ENCODE data around the gene ERI3. TPM values are rescaled to one million over a fixed set of nuclear protein-coding genes. Genes with fewer than 3 reads are reported as not detected.

ERI3 gene
- total RNA-seq, 2 experiments from 2014 or later = 50.6 to 53.4 TPM

DNA sequence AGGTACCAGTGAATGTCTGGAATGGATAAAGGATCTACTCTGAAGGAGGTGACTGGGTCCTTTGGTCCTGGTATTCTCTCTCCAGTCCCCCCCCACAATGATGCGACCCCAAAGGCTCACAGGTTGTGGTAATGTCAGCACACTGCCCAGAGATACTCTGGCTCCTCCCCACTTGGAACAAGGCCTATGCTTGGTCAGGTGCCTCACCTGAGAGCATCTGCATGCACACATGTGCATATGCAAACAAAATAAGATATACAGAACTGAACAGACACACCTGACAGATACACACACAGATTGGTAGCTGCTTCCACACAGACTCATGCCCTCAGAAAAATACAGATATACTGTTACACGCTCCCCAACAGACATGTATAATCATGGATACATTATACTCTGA lies 108.3 kb downstream of the ERI3 start:
- ChIA-PET CTCF (no interaction called here), POLR2A (interaction anchor here (0.6 kb wide), 1 partner anchor 11 kb away, joined by 4 read pairs; no protein-coding TSS in a partner anchor)

- CTCF ChIA-PET = no interaction called here
- POLR2A ChIA-PET = no interaction called here
Measured at GRCh38 chr1:44244986-44245385, 110.1 kb downstream of the ERI3 start.

- ChIA-PET POLR2A (no interaction called here), CTCF (no interaction called here)
Measured at GRCh38 chr1:44243782-44244495, 111.1 kb downstream of the ERI3 start.

- POLR2A ChIA-PET = no interaction called here
- CTCF ChIA-PET = no interaction called here
Measured at GRCh38 chr1:44242746-44243145, 112.3 kb downstream of the ERI3 start.

DNA sequence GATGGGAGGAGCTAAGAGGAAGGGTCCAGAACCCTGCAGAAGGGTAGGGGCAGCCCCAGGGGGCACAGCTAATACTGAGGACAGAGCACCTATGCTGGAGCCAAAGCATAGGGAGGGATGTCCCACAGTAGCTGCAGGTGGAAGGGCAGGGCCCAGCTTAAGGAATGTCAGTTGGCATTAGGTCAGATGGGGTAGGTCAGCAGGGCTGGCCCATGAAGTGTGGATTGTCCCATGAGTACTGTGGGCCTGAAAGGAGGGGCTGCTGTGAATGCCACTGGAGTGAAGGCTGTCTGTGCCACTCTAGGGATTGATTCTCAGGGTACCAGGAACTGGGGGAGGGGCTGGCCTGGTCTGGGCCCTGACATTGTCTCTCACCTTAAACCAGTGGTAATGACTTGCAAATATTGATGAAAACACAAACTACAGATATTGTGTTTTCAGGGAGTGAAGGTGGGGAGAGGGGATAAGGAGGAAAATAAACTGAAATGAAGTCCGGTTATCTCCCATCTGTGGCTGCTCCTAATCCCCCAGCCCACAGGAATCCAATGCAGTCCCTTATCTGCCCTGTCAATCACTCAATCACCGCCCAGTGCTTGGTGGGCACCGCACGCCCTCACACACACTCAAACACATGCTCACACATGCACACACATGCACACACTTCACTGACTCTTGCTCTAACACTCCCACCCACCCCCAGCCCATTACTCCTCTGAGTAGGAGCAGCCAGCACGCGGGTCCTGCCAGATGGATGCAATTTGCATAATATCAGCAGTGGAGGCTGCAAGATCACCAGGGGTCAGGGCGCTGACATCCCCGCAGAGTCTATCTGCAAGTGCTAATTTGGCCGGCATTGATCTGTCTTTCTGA lies 114.0 kb downstream of the ERI3 start:
- CTCF ChIA-PET = interaction anchor here (1.1 kb wide), 1 partner anchor 24 kb away, joined by 4 read pairs; no protein-coding TSS in a partner anchor

DNA sequence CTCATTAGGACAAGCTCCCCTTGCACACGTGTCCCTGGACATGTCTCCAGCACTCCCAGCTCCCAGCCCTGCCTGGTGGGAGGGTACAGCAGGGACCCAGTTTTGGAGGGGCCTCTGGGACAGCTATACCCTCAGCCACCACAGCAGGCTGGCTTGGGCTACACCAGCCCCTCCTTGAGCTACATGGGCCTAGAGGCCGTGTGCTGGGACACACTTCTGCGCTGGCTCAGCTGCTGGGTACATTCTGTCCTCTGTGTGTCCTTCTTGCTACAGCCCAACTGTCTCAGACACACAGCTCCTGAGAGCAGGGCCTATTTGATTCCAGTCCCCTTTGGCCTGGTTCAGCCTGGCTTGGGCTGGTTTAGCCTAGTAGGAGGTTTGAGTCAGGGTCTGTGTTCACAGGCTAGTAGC lies 115.1 kb downstream of the ERI3 start:
- CTCF ChIA-PET = interaction anchor here (1.1 kb wide), 1 partner anchor 23 kb away, joined by 4 read pairs; no protein-coding TSS in a partner anchor

More for the DNA sequence above, 114.0 kb downstream of the ERI3 start:
- POLR2A ChIA-PET = no interaction called here

DNA sequence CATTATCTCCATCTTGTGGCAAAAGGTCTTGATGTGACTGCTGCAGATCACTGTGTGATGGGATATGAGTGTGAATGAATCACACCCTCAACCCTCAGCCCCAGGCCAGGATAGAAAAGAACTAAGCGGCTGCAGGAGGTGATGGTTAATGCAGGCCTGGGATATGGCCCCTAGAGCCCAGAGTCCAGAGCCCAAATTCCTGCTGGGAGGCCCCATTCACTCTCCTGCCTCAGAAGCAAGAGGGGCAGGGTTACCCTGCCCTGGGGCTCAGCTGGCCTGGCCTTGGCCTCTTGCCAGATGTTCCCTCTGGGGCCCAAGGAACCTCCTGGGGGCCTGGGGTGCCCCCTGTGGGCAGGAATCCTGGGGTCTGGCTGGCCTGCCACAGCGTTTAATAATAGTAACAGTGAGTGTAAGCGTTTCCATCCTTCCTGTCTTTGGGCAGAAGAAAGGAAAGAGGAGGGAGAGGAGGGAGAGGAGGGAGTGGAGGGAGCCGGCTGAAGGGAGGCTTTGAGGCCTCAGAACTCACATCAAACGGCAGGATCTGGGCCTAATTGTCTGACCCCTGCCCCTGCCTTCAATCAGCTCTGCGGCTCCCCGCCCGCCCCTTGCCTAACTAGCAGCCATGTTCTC lies 115.6 kb downstream of the ERI3 start:
- ChIA-PET CTCF (interaction anchor here (1.1 kb wide), 1 partner anchor 22 kb away, joined by 4 read pairs; no protein-coding TSS in a partner anchor), POLR2A (no interaction called here)

More for the DNA sequence above, 115.1 kb downstream of the ERI3 start:
- POLR2A ChIA-PET = no interaction called here

GRCh38 chr1:44238660-44239059 lies 116.4 kb downstream of the ERI3 start:
- POLR2A ChIA-PET = interaction anchor here (1.4 kb wide), 1 partner anchor 18 kb away, joined by 3 read pairs; no protein-coding TSS in a partner anchor
- CTCF ChIA-PET = interaction anchor here (1.0 to 1.5 kb wide), 3 partner anchors 12 to 19 kb away, joined by 3 read pairs; no protein-coding TSS in a partner anchor

DNA sequence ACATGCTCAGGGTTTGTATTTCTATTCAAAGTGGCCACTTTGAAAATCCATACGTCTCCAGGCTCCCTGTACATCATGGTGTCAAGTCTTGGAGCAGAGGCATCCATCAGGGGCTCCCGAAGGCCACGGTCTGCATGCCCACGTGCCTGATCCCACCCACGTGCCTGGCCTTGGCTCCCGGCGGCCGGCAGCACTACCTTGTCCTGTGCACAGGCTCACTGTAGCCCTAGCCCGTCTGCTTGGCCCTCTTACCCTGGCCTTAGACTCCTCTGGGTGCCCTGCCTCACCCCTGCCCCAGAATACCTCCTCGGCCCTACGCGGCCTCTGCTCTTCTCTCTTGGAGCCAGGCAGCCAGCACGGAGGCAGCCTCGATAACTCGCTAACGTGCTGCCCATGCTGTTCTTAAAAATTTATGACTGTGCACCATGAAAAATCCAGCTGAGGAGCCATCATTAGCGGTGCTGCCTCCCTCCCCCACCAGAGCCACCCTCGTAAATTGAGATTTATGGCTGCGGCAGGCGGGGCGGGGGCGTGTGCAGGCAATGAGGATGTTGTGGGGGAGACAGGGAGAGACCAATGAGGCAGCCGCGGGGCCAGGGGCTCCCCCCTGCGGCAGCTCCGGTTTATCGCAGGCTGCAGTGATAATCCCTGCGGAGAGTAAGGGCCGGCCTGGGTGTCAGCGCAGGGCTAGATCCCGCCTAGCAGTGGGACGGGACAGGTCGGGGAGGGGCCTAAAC lies 117.2 kb downstream of the ERI3 start:
- ChIA-PET CTCF (interaction anchor here (0.8 to 1.5 kb wide), 4 partner anchors 10 to 19 kb away, joined by 3 read pairs; no protein-coding TSS in a partner anchor), POLR2A (interaction anchor here (1.4 kb wide), 1 partner anchor 17 kb away, joined by 3 read pairs; no protein-coding TSS in a partner anchor)

GRCh38 chr1:44236490-44237272 lies 118.4 kb downstream of the ERI3 start:
- POLR2A ChIA-PET = no interaction called here
- CTCF ChIA-PET = no interaction called here

DNA sequence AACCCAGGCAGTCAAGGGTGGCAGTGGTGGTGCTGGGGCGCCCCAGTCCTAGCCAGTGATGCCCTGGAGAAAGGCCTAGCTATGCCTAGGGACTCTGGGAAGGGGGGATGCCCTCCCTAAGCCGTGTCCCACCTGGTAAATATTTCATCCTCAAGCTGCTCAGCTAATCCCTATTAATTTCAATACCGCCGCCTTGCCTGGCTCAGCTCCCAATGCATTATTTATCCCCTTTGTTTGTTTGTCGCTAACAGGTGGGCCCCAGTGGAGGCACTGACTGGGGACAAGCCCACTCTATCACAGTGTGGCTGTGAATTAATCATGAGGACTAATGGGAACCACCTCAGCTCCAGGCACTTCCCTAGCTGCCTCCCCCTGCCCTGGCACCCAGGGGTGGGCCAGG lies 119.2 kb downstream of the ERI3 start:
- ChIA-PET POLR2A (no interaction called here), CTCF (interaction anchor here (1.6 kb wide), 1 partner anchor 18 kb away, joined by 4 read pairs; no protein-coding TSS in a partner anchor)

- POLR2A ChIA-PET = no interaction called here
- CTCF ChIA-PET = interaction anchor here (0.7 kb wide), 2 partner anchors 18 to 59 kb away, joined by 4 read pairs; no protein-coding TSS in a partner anchor
Measured at GRCh38 chr1:44233593-44233992, 121.5 kb downstream of the ERI3 start.

DNA sequence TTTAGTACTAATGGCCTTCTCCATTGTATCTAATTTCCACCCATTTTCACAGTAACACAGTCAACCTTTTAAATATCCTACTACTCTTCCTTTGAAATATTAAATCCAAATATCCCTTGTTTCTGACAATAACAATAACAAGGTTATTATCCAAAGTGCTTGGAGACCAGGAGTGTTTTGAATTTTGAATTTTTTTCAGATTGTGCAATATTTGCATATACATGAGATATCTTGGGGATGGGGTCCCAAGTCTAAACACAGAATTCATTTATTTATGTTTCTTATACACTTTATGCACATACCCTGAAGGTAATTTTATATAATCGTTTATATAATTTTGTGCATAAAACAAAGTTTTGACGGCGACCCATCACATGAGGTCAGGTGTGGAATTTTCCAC lies 124.3 kb downstream of the ERI3 start:
- ChIA-PET CTCF (no interaction called here), POLR2A (no interaction called here)

GRCh38 chr1:44229435-44230167 lies 125.5 kb downstream of the ERI3 start:
- POLR2A ChIA-PET = no interaction called here
- CTCF ChIA-PET = interaction anchor here (0.5 kb wide), 1 partner anchor 207 kb away, joined by 3 read pairs; no protein-coding TSS in a partner anchor

GRCh38 chr1:44228218-44228617 lies 126.8 kb downstream of the ERI3 start:
- CTCF ChIA-PET = interaction anchor here (1.8 kb wide), 1 partner anchor 11 kb away, joined by 9 read pairs; no protein-coding TSS in a partner anchor
- POLR2A ChIA-PET = no interaction called here

DNA sequence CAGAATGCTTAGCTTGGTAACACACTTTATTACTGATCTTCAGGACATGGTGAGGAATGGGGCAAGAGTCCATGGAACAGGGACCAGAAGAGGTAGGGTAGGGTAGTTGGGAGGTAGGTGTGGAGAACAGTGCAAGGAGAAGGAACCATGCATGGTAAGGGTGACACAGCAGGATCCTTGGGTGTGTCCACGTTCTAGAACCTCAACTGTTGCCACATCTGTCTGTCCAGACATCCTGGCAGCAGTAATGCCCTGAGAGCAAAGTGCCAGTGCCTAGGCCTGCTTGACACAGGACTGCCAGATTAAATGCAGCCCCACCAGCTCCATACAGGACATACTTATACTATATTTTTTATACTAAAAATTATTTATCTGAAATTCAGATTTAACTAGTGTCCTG lies 127.8 kb downstream of the ERI3 start:
- ChIA-PET POLR2A (no interaction called here), CTCF (interaction anchor here (1.2 to 1.8 kb wide), 2 partner anchors 10 to 11 kb away, joined by 3 to 9 read pairs; no protein-coding TSS in a partner anchor)

DNA sequence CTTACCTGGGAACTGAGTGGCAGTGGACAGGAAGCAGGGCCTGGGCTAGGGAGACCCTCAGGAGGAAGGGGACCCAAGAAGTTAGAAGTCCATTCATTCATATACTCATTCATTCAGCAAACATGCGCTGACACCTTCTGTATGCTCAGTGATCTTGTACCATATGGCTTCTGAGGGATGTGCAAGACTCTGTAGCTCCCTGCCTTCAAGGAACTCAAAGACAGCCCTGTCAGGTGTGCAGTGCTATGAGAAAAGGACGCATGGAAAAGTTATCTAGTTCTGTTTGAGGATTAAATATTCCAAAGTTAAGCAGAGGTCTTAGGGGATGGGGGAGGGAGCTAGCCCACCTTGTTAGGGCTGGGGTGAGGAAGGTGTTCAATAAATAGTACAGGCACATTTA lies 129.3 kb downstream of the ERI3 start:
- ChIA-PET CTCF (interaction anchor here (1.2 to 1.7 kb wide), 2 partner anchors 10 to 12 kb away, joined by 3 read pairs; no protein-coding TSS in a partner anchor), POLR2A (no interaction called here)

DNA sequence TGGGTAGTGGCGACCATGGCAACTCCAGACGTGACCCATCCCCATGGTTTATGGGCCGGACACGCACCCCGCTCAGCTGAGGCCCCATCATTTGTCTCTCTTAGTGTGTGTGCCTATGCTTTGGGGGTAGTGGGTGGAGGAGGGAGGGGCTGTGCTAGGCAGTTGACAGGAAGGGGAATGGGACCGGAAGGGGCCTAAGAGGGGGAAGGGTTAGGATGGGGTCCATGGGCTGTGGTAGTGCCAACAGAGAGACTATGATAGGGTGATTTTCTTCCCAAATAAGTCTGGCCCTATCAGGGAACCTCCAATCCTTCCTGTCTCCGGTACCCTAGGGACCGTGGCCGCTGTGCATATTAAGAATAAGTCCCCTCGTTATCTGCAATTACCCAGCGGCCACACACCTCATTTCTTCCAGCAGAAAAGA lies 131.9 kb downstream of the ERI3 start:
- CTCF ChIA-PET = no interaction called here
- POLR2A ChIA-PET = no interaction called here
